Natural killer cell (primary cell): ENCODE results near the gene CCDC63. TPM values are rescaled to one million over a fixed set of nuclear protein-coding genes. Genes with fewer than 3 reads are reported as not detected.

Experiments
- ATAC-seq, 3 donors: fragments of 150-1000 bp in 2 of 3; fragments of 200-7000 bp in 1 of 3; cut with Tn5 transposase; 1 replicate in 1 of 3; 2 replicates in 2 of 3; pipeline ENCODE4 v1.10.0; 2021; ENCODE audit warnings: mild to moderate bottlenecking in 2 of 3, moderate library complexity in 2 of 3
- DNase-seq, 2 donors: peaks; one replicate each; pipeline versions ENCODE4 v3.0.0 to v3.0.0-alpha.2; 2013 to 2021; ENCODE audit warnings: mixed read lengths in 1 of 2
- H3K27ac ChIP-seq: one replicate; pipeline ENCODE4 v1.5.1; 2013; ENCODE audit warnings: mild to moderate bottlenecking, low read length
- H3K27me3 ChIP-seq: one replicate; pipeline ENCODE4 v1.6.1; 2013; ENCODE audit warnings: low read length; ENCODE audit not compliant: control insufficient read depth, insufficient read depth
- H3K36me3 ChIP-seq: one replicate; pipeline ENCODE4 v1.6.1; 2013; ENCODE audit warnings: low read length; ENCODE audit not compliant: control insufficient read depth, insufficient read depth
- H3K4me1 ChIP-seq: one replicate; pipeline ENCODE4 v1.6.1; 2013; ENCODE audit warnings: low read length; ENCODE audit not compliant: control insufficient read depth, insufficient read depth
- H3K4me3 ChIP-seq: one replicate; pipeline ENCODE4 v1.5.1; 2013; ENCODE audit warnings: low read length
- H3K9me3 ChIP-seq: one replicate; pipeline ENCODE4 v1.6.1; 2013; ENCODE audit warnings: low read length; ENCODE audit not compliant: control insufficient read depth, insufficient read depth
- H3K27ac Mint-ChIP-seq, 2 donors: one replicate each; pipeline ENCODE4 v1.8.0; 2022; ENCODE audit warnings: mild to moderate bottlenecking in 2 of 2, mixed read lengths in 2 of 2, moderate library complexity in 1 of 2
- H3K27me3 Mint-ChIP-seq, 2 donors: one replicate each; pipeline ENCODE4 v1.8.0; 2022; ENCODE audit warnings: low read depth in 2 of 2, mixed read lengths in 2 of 2
- H3K36me3 Mint-ChIP-seq: one replicate; pipeline ENCODE4 v1.8.0; 2022; ENCODE audit warnings: mixed read lengths
- H3K4me1 Mint-ChIP-seq, 2 donors: one replicate each; pipeline ENCODE4 v1.8.0; 2022; ENCODE audit warnings: mixed read lengths in 2 of 2
- H3K4me3 Mint-ChIP-seq: one replicate; pipeline ENCODE4 v1.8.0; 2022; ENCODE audit warnings: mild to moderate bottlenecking, moderate library complexity, mixed read lengths
- H3K9me3 Mint-ChIP-seq, 2 donors: one replicate each; pipeline ENCODE4 v1.8.0; 2022; ENCODE audit warnings: mixed read lengths in 2 of 2
- WGBS: methylation state at CpG from one replicate; pipeline ENCODE4 v1.1.7; 2013; ENCODE audit warnings: missing lambda C conversion rate; ENCODE audit not compliant: insufficient coverage; 5-methylcytosine and 5-hydroxymethylcytosine counted together
- intact Hi-C: fragments of 100-400 bp; cut with micrococcal nuclease; formaldehyde crosslinking; loops from one replicate; pipeline ENCODE4 v1.14.2; 2022
- total RNA-seq, 4 donors: library from RNA; stranded (reverse); fragments of 120-200 nt in 1 of 4; gene quantifications; one replicate each; pipeline versions ENCODE4 v1.2.3 to v1.2.4, GENCODE V29; 2013 to 2022
- TF ChIP-seq, protein P1 (sequence below): fragments of 200-600 bp; IDR thresholded peaks from one replicate; pipeline ENCODE4 v1.8.0; 2022; ENCODE audit warnings: antibody characterized with exemption

The CCDC63 gene
- total RNA-seq, 3 donors from 2014 or later (not counting 1 experiment from before 2014, with no cell fraction given) = not detected

GRCh38 chr12:110935588-110935987 is 88.8 kb downstream of the CCDC63 start:
- no peak overlapping the region for H3K27ac ChIP-seq
- no peak for ATAC-seq
- no peaks in the 10 kb centered on the region for H3K36me3 ChIP-seq
- H3K36me3 Mint-ChIP-seq = no peaks in the 10 kb centered on the region
- H3K9me3 ChIP-seq = no peaks in the 10 kb centered on the region
- TF ChIP-seq, protein P1, sequence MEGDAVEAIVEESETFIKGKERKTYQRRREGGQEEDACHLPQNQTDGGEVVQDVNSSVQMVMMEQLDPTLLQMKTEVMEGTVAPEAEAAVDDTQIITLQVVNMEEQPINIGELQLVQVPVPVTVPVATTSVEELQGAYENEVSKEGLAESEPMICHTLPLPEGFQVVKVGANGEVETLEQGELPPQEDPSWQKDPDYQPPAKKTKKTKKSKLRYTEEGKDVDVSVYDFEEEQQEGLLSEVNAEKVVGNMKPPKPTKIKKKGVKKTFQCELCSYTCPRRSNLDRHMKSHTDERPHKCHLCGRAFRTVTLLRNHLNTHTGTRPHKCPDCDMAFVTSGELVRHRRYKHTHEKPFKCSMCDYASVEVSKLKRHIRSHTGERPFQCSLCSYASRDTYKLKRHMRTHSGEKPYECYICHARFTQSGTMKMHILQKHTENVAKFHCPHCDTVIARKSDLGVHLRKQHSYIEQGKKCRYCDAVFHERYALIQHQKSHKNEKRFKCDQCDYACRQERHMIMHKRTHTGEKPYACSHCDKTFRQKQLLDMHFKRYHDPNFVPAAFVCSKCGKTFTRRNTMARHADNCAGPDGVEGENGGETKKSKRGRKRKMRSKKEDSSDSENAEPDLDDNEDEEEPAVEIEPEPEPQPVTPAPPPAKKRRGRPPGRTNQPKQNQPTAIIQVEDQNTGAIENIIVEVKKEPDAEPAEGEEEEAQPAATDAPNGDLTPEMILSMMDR = no peak
- DNase-seq = no peak
- H3K4me3 Mint-ChIP-seq = no peak overlapping the region
- no peak overlapping the region for H3K27ac Mint-ChIP-seq
- H3K9me3 Mint-ChIP-seq = no peaks in the 10 kb centered on the region
- intact Hi-C loops = loop anchor here (5.0 kb wide), 1 partner anchor 362 kb away; no protein-coding TSS in a partner anchor
- 96% methylated on average over 4 of the region's 4 CpGs for WGBS
- no peak overlapping the region for H3K4me3 ChIP-seq
- H3K27me3 ChIP-seq = no peaks in the 10 kb centered on the region
- H3K27me3 Mint-ChIP-seq = peaks cover 15 to 21% of the 10 kb centered on the region in 2 donors
- H3K4me1 Mint-ChIP-seq = peaks cover 5 to 6% of the 10 kb centered on the region in 2 donors
- H3K4me1 ChIP-seq = peaks cover 8% of the 10 kb centered on the region

GRCh38 chr12:110936367-110937103 is 89.7 kb downstream of the CCDC63 start:
- no peak overlapping the region for H3K27ac Mint-ChIP-seq
- WGBS = 37% methylated on average over 9 of the region's 13 CpGs
- intact Hi-C loops = loop anchor here (1.0 to 5.0 kb wide), 2 partner anchors 361 to 377 kb away; no protein-coding TSS in a partner anchor
- H3K36me3 Mint-ChIP-seq = no peaks in the 10 kb centered on the region
- no peak overlapping the region for H3K4me3 ChIP-seq
- H3K27ac ChIP-seq = no peak overlapping the region
- H3K9me3 ChIP-seq = no peaks in the 10 kb centered on the region
- H3K27me3 ChIP-seq = no peaks in the 10 kb centered on the region
- no peak overlapping the region for H3K4me3 Mint-ChIP-seq
- H3K4me1 ChIP-seq = peaks cover 8% of the 10 kb centered on the region
- TF ChIP-seq, protein P1 = no peak
- DNase-seq = no peak
- no peaks in the 10 kb centered on the region for H3K36me3 ChIP-seq
- H3K27me3 Mint-ChIP-seq = peaks cover 15 to 21% of the 10 kb centered on the region in 2 donors
- H3K4me1 Mint-ChIP-seq = peaks cover 5 to 6% of the 10 kb centered on the region in 2 donors
- no peaks in the 10 kb centered on the region for H3K9me3 Mint-ChIP-seq
- peak in 1 of 3 donors; percentile 8 for ATAC-seq

DNA sequence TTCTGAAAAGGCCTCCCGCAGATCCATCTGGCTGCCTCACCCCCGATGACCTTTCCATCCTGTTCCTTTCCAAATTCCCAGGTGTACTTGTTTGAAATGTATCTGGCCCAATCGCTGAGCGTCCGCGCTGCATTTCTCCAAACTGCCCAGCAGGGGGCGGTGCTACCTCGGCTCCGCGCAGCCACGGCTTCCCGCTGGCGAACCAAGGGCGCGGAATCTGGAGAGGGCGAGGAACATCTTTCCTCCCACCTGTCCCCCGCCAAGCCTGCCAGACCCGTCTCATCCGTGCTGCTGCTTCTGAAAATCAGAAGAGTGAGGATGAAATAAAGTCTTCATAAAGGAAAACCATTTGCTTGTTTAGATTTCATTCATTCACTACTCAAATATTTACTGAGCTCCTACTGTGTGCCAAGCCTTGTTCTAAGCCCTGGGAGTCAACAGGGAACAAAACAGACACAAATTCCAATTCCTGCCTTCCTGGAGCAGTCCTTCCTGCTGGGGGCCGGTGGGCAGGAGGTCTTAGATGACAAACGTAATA is 90.4 kb downstream of the CCDC63 start:
- 7% methylated on average over 20 of the region's 21 CpGs for WGBS
- ATAC-seq (peak; percentile 64 to 79 (median 74)), DNase-seq (peak; percentile 46 to 77)
- TF ChIP-seq, protein P1 = peak; percentile 99
- no peak overlapping the region for H3K4me3 ChIP-seq
- no peaks in the 10 kb centered on the region for H3K27me3 ChIP-seq
- H3K27ac ChIP-seq = no peak overlapping the region
- Mint-ChIP-seq H3K9me3 (no peaks in the 10 kb centered on the region), H3K4me3 (no peak overlapping the region), H3K36me3 (no peaks in the 10 kb centered on the region), H3K4me1 (peaks cover 5 to 6% of the 10 kb centered on the region in 2 donors), H3K27ac (no peak overlapping the region), H3K27me3 (peaks cover 18 to 21% of the 10 kb centered on the region in 2 donors)
- H3K4me1 ChIP-seq = peaks cover 8% of the 10 kb centered on the region
- intact Hi-C loops = loop anchor here (1.0 to 5.0 kb wide), 2 partner anchors 360 to 376 kb away; no protein-coding TSS in a partner anchor
- H3K9me3 ChIP-seq = no peaks in the 10 kb centered on the region
- no peaks in the 10 kb centered on the region for H3K36me3 ChIP-seq
